ENCODE measurements around the gene CUL4A.
"Not testable (repeated sequence)": the region's sequence is repeated elsewhere in the genome, so short reads cannot be mapped to it uniquely, and the experiment has no call there.

CUL4A gene

DNA sequence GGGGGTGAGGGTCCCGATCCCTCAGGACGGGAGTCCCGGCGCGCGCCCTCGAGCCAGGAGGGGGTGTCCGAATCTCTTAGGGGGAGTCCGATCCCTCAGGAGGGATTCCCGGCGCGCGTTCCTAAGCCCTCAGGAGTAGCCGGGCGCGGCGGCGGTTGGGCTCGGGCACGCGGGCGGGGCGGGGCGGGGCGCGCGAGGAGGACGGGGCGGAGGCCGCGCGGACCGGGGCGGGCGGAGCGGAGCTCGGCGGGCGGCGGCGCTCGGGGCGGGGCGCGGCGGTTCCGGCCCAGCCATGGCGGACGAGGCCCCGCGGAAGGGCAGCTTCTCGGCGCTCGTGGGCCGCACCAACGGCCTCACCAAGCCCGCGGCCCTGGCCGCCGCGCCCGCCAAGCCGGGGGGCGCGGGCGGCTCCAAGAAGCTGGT is at the start of gene CUL4A:
Gene CUL4A (plus strand): TSS at position 278 of the 423 bp plus-strand sequence. CDS start 15 bp downstream, at position 293.
- DNase-seq (ENCODE audit: low spot score) = peak; percentile 80

DNA sequence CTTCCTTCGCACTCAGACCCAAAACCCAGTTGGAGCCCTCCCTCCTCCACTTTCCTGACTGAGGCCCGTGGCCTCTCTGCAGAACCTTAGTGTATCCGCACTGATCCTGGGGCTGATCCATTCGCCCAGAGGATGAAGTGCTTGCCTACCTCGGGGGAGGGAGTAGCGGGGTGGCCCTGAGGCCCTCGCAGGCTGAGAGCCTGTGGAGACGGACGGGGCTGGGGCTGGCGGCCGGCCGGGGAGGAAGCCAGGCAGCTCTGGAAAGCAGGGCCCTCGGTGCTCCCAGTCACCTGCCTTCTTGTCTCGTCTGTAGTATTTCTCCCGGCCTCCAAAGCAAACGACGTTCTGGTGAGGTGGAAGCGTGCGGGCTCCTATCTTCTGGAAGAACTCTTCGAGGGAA is 49.7 kb upstream of the CUL4A start:
- DNase-seq (ENCODE audit: low spot score) = no peak

DNA sequence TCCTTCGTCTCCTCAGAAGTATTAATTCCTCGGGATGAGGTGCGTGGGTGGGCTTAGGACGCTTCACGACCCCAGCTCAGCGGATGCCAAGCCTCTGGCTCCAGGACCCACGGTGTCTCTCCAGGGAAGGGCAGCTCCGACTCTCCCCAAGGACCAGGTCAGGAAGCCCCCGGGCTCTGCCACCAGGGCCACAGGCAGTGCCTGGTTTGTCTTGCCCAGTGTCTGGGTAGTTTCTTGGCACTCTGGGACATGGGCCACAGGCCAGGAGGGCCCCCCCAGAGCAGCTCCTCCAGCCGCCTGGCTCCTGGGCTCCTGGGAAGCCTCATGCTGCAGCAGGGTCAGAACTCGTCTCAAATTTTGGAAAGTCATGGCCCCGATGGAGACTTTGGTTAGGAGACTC is 48.4 kb upstream of the CUL4A start:
- DNase-seq (ENCODE audit: low spot score) = no peak

DNA sequence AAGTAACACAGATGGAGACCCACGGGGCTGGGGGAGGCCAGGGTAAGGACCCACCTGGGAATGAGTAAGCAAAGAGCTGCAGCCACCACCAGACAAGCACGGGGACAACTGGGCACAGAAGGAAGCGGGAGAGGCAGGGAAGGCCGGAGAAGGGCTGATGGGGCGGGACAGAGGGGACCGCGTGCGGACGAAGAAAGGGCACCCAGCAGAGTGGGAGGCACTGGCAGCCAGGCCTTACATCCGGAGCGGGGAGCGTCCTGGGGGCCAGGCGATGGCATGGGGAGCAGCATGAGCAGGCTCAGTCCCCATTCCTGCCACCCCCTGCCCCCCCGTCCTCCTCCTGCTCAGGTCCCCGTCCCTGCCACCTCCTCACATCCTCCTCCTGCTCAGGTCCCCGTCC is 48.0 kb upstream of the CUL4A start:
- no peak for DNase-seq (ENCODE audit: low spot score)

DNA sequence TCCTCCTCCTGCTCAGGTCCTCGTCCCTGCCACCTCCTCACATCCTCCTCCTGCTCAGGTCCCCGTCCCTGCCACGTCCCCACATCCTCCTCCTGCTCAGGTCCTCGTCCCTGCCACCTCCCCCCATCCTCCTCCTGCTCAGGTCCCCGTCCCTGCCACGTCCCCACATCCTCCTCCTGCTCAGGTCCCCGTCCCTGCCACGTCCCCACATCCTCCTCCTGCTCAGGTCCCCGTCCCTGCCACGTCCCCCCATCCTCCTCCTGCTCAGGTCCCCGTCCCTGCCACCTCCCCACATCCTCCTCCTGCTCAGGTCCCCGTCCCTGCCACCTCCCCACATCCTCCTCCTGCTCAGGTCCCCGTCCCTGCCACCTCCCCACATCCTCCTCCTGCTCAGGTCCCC is 47.4 kb upstream of the CUL4A start:
- not testable (repeated sequence) for DNase-seq (ENCODE audit: low spot score)

DNA sequence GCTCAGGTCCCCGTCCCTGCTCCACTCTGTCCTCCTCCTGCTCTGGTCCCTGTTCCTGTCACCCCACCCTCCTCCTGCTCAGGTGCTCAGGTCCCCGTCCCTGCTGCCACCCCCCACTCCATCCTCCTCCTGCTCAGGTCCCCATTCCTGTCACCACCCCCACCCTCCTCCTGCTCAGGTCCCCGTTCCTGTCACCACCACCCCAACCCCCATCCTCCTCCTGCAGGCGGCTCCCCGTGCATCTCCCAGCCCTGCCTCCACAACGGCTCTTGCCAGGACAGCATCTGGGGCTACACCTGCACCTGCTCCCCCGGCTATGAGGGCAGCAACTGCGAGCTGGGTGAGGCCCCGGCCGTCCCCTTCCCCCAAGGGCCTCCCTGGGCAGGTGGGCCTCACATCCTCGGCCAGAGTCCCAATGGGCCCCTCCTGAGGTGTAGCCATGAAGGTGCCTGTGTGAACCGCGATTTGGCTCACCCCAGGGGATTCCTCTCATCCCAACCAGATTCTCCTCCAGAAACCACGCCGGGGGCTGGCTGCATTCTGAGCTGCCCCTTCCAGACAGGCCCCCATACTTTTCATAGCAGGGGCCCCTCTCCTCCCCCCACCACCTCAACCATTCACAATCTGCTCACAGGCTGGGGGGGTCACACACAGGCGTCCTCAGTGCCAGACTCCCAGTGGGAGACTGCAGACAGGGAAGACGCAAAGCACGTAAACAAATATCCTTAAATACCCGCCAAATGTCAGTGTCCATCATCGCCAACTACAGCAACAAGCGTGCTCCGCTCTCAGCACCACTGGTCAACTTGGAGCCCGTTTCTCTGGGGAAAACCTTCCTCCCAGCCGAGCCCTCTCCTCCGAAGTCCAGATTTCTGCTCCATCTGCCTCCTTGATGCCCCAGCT is 46.4 kb upstream of the CUL4A start:
- no peak for DNase-seq (ENCODE audit: low spot score)

DNA sequence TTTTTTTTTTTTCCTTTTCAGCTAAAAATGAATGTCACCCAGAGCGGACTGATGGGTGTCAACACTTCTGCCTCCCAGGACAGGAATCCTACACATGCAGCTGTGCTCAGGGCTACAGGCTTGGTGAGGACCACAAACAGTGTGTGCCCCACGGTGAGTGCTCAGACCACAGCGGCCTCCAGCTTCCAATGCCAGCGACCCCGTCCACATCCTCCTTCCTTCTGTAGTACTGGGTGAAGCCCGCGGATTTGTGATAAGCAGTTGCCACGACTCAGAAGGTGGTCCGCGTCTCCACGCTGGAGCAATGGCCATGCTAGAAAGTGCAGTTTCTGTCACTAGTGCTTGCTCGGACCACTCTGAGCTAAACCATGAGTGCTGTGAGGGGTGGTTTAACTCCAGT is 44.9 kb upstream of the CUL4A start:
- DNase-seq (ENCODE audit: low spot score) = no peak

DNA sequence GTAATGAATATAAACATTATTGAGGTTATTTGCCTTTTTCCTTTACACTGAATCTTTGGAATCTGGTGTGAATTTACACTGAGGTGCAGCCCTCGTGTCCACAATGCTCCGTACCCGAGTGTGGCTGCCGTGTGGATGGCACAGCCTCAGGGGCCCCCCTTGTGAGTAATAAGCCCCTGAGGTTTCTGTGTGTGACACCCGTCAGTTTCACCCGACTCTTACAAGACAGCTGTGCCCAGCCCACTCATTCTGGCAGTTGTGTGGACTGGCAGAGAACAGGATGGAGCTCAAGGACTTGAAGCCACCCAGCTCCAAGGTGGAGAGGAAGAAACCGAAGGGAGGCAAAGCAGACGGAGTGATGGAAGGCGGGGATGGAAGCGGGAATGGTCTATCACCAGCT is 43.1 kb upstream of the CUL4A start:
- DNase-seq (ENCODE audit: low spot score) = no peak

DNA sequence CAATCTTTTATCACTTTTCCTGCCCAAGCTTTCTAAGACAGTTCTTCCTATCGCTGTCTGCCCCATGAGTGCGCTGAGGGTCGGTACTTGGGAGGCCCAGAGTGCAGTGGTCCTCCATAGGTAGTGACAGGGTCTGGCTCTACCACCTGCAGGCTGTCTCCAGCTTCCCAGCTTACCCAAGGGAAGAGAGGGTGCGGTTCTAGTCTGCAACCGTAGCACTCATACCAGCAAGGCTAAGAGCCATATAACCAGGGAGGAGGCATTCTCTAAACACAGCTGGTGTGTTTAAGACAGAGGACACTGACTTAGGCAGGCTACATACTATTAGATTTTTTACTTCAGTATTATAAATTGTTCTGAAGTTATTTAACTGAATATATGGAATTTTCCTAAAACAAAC is 42.7 kb upstream of the CUL4A start:
- DNase-seq (ENCODE audit: low spot score) = no peak

DNA sequence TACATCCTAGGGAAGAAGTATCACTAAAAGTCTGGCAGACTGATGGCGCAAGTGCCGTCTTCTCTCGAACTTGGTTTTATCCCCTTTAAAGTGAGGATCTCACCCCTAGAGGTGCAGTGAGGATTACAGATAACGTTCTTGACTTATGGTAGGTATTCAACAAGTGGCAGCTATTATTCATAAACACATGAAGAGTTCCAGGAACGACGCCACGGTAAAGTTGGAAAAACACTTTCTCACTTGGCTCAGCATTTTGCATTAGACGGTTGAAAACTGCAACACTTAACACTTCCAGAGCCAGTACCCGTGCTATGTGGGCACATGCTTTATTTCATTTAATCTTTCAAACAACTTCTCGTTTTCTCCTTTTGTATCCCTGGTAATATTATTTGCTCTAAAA is 42.3 kb upstream of the CUL4A start:
- DNase-seq (ENCODE audit: low spot score) = no peak

DNA sequence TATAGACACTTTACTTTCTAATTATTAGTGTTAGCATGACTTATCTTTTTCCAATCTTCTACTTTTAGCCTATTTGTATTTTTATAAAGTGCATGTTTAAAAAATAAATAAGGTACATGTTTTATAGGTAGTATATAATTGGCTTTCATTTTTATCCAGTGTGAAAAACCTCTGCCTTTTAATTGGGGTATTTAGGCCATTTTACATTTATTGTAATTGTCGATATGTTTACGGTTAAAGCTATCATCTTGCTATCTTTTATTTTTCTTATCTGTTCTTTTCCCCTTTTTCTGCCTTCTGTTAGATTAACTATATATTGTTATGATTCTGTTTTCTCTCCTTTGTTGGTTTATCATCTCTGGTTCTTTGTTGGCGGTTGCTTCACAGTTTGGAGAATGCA is 41.8 kb upstream of the CUL4A start:
- no peak for DNase-seq (ENCODE audit: low spot score)

DNA sequence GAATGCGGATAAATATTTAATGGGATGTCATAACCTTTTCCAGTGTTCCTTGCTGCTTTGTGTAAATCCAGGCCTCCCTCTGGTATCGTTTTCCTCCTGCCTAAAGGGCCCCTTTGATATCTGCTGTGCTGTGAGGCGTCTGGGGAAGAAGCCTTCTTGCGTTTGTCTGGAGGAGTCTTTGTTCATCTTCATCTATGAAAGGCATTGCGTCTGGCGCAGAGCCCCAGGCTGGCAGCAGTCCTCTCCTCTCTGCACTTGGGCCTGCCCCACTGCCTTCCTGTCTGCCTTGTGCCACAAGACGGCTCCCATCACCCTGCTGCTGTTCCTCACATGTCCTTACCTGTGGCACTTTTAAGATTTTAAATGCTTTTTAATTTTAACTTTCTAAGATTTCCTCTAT is 41.2 kb upstream of the CUL4A start:
- DNase-seq (ENCODE audit: low spot score) = no peak

DNA sequence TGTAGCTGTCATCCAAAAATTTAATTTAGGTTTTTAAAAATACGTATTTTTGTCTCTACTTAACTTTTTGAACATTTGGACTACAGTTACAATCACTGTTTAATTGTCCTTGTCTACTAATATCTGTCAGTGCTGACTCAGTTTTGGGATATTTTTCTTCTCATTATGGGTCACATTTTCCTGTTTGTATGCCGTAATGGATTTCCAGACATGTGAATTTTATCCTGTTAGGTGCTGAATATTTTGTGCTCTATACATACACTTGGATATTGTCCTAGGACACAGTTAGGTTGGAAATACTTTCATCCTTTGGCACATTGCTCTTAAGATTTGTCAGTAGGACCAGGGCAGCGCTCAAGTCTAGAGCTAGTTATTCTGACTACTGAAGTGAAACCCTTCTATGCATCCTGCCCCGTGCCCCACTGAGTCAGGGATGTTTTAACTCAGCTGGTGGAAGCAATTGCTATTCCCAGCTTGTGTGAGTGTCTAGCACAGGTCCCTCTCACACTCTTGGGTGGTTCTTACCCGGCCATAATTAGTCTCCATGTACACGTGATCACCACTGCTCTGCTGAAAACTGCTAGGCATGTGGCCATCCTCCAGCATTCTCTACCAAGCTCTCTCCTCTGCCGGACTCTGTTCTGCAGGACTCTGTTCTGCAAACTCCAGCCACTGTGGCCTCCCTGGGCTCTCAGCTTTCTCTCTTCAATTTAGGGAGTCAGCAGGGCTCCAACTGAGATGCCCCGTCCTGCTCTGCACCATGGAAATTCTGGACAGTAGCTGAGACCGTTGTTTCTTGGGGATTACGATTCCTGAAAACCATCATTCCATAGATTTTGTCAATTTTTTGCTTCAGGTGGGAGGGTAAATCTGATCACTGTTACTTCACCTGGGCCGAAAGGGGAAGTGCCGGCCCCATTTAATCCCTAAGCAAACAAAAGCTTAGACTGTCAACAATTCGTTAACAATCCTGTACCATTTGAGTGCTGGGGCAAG is 39.8 kb upstream of the CUL4A start:
- no peak for DNase-seq (ENCODE audit: low spot score)

DNA sequence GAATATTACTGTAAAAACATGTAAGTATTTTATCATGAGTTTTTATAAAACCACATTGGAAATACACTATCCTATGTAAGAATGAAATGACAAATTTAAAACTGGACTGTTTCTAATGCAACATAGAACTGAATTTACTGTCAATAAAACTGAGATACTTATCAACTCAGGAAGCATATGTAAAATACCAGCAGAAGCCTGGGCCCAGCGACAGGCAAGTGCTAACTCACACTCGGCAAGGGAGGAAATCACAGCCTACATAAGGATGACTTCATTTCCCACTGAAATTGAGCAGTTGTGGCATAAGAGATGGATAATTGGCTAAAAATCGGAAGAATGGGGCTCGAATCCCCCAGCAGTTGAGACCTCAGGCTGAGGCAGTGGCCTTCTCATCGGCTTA is 38.9 kb upstream of the CUL4A start:
- DNase-seq (ENCODE audit: low spot score) = no peak

DNA sequence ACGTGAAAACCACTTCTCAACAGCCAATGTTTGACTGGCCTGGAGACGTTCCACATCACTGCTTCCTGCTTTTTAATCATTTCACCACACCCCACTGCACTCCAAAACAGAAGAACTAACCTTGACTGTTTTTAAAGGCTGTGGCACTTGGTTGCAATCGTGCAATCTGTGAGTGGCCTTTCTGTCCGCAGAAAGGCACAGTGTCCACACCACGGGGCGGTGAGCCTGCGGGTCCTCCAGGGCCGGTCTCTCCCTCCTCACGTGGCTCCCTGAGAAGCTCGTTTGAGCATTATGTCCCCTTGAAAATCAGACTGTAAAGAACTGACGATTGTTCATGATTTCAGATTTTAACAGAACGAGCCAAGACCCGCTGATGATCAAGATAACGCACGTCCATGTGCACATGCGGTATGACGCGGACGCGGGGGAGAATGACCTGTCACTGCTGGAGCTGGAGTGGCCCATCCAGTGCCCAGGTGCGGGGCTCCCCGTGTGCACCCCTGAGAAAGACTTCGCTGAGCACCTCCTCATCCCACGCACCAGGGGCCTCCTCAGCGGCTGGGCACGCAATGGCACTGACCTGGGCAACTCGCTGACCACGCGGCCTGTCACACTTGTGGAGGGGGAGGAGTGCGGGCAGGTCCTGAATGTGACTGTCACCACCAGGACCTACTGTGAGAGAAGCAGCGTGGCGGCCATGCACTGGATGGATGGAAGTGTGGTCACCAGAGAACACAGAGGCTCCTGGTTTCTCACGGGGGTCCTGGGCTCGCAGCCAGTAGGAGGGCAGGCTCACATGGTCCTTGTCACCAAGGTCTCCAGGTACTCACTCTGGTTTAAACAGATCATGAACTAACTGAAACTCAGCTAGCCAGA is 37.9 kb upstream of the CUL4A start:
- no peak for DNase-seq (ENCODE audit: low spot score)

DNA sequence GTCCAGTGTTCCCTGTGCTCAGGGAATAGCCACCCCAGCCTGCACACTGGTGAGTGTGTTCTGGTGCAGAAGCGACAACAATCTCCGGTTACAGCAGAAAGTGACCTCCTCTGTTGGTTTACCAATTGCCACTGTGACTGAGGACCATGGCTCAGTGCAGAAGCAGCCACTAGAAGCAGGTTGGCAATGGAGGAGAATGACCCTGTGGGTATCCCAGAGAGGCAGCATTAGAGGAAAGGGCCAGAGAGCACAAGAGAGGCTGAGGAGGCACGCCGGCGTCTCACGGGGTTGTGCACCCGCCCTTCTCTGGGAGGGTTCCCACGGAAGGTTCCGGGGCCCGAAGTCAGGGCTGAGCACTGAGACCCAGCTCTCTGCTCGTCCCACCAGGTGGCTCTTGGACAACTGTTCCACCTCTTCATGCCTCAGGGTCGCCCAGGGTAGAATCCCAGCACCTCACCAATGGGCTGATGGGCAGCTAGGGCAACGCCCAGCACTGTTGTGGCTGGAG is 36.9 kb upstream of the CUL4A start:
- DNase-seq (ENCODE audit: low spot score) = no peak

DNA sequence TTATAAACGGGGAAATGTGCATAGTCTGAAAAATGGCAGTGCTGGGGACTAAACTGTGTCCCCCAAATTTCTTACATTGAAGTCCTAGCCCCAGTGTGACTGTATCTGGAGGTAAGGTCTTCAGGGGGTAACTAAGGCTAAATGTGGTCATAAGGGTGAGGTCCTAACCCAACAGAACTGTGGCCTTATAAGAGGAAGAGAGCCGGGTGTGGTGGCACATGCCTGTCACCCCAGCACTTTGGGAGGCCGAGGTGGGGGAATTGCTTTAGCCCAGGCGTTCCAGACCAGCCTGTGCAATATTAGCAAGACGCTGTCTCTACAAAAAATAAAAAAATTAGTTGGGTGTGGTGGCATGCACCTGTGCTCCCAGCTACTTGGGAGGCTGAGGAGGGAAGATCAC is 33.1 kb upstream of the CUL4A start:
- no peak for DNase-seq (ENCODE audit: low spot score)

DNA sequence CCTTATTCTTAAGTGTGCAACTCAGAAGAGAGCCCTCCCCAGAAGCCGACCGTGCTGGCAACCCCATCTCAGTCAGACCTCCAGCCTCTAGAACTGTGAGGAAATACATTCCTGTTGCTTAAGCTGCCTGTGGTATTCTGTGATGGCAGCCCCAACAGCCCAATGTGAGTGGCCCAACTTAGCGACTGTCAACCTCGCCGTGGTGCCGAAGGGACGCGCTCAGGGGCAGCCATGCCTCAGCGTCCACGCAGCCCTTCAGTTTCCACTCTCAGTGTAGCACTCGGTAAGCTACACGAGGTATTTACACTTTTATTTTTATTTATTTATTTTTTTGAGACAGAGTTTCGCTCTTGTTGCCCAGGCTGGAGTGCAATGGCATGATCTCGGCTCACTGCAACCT is 32.6 kb upstream of the CUL4A start:
- no peak for DNase-seq (ENCODE audit: low spot score)

DNA sequence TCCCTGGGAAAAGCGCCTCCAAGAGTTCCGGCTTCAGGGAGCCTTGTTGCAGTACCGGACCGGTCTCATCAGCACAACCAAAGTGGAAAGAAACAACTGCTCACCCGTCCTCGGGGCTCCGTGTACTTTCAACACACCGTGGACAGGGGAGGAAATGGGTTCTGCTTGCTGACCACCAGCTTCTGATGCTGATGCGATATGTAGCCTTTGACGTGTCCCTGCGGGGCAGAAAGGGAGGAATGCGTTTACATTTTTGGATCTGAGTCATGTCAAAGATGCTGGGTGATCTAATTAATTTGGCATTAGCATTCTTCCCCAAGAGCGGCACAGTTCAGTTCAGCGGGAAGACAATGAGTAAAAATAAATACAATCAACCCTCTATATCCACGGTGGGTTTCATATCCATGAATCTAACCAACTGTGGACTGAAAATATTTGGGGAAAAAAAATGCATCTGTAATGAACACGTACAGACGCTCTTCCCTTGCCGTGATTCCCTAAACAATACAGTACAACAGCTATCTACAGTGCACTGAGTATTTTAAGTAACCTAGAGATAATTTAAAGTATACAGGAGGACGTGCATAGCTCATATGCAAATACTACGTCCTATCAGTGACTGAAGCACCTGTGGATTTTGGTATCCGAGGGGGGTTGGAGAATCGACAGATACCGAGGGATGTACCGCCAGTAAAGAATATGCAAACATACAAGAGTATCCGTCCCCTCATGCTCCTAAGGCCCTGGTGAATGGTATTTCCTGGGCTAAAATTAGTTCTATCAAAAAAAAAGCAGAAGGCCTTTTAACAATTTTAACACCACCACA is 31.1 kb upstream of the CUL4A start:
- DNase-seq (ENCODE audit: low spot score) = peak; percentile 95

DNA sequence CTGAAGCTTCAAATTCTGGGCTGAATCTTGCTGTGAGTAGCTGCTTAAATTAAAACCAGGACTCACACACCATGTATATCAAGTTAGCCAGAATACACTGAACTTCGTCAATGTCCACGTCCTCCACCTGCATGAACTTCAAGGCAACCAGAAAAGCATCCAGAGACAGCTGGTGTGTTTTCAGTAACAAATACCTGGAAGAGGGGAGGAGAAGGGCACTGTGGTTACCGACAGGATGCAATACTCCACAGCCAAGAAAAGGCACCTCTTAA is 30.6 kb upstream of the CUL4A start:
- DNase-seq (ENCODE audit: low spot score) = no peak

Measured in hepatic stellate cell (primary cell).